ENCODE measurements around the gene TBCE. TPM values are rescaled to one million over a fixed set of nuclear protein-coding genes. Genes with fewer than 3 reads are reported as not detected.

Gene TBCE
- polyA plus RNA-seq, 1 donor from 2014 or later, result 72.9 TPM

DNA sequence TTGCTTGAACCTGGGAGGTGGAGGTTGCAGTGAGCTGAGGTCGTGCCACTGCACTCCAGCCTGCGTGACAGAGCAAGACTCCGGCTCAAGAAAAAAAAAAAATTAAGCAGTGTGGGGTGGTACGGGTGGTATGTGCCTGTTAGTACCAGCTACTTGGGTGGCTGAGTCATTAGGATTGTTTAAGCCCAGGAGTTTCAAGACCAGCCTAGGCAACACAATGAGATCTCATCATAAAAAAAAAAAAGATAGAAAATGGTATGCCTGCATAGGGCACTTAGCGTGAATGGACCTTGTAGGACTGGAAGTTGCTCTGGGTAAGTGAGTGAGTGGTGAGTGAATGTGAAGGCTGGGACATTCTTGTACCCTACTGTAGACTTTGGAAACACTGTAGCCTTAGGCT lies 37.0 kb downstream of the TBCE start:
- Histone ChIP-seq H3K4me3 (ENCODE audit: low read length) (no peak overlapping the region), H3F3A (ENCODE audit: insufficient read depth, low read length, poor library complexity, severe bottlenecking) (no peaks in the 10 kb centered on the region), H3K4me2 (ENCODE audit: low read length) (no peak overlapping the region), H2AFZ (ENCODE audit: low read depth, low read length) (no peak overlapping the region), H3K27ac (ENCODE audit: low read length) (no peak overlapping the region), H3K27me3 (ENCODE audit: insufficient read depth, low read depth, low read length) (no peaks in the 10 kb centered on the region), H4K20me1 (ENCODE audit: insufficient read depth) (no peaks in the 10 kb centered on the region), H3K9me3 (ENCODE audit: low read length) (no peaks in the 10 kb centered on the region), H3K9ac (ENCODE audit: low read length) (no peak overlapping the region), H3K9me2 (ENCODE audit: insufficient read depth, low read length) (no peaks in the 10 kb centered on the region), H3K36me3 (ENCODE audit: insufficient read depth, low read length) (no peaks in the 10 kb centered on the region), H3K79me2 (replicated peaks; ENCODE audit: insufficient read depth, low read length) (no peaks in the 10 kb centered on the region)
- TF ChIP-seq, protein P1, sequence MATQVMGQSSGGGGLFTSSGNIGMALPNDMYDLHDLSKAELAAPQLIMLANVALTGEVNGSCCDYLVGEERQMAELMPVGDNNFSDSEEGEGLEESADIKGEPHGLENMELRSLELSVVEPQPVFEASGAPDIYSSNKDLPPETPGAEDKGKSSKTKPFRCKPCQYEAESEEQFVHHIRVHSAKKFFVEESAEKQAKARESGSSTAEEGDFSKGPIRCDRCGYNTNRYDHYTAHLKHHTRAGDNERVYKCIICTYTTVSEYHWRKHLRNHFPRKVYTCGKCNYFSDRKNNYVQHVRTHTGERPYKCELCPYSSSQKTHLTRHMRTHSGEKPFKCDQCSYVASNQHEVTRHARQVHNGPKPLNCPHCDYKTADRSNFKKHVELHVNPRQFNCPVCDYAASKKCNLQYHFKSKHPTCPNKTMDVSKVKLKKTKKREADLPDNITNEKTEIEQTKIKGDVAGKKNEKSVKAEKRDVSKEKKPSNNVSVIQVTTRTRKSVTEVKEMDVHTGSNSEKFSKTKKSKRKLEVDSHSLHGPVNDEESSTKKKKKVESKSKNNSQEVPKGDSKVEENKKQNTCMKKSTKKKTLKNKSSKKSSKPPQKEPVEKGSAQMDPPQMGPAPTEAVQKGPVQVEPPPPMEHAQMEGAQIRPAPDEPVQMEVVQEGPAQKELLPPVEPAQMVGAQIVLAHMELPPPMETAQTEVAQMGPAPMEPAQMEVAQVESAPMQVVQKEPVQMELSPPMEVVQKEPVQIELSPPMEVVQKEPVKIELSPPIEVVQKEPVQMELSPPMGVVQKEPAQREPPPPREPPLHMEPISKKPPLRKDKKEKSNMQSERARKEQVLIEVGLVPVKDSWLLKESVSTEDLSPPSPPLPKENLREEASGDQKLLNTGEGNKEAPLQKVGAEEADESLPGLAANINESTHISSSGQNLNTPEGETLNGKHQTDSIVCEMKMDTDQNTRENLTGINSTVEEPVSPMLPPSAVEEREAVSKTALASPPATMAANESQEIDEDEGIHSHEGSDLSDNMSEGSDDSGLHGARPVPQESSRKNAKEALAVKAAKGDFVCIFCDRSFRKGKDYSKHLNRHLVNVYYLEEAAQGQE (IDR thresholded peaks at IDR 0.05; ENCODE audit: borderline replicate concordance), result no peak
- TF ChIP-seq SMC3 (conservative IDR thresholded peaks at IDR 0.05; ENCODE audit: poor library complexity) (no peak), TAF1 (IDR thresholded peaks at IDR 0.05; ENCODE audit: low read depth) (no peak), RAD21 (conservative IDR thresholded peaks at IDR 0.05) (no peak), EZH2 (IDR thresholded peaks at IDR 0.05; ENCODE audit: borderline replicate concordance, insufficient read depth, low read length, poor library complexity, severe bottlenecking) (no peak), POLR2AphosphoS5 (IDR thresholded peaks at IDR 0.05) (no peak), MXI1 (conservative IDR thresholded peaks at IDR 0.05; ENCODE audit: poor library complexity, severe bottlenecking) (no peak), EP300 (conservative IDR thresholded peaks at IDR 0.05; ENCODE audit: poor library complexity, severe bottlenecking) (no peak)
- TF ChIP-seq, protein P2, sequence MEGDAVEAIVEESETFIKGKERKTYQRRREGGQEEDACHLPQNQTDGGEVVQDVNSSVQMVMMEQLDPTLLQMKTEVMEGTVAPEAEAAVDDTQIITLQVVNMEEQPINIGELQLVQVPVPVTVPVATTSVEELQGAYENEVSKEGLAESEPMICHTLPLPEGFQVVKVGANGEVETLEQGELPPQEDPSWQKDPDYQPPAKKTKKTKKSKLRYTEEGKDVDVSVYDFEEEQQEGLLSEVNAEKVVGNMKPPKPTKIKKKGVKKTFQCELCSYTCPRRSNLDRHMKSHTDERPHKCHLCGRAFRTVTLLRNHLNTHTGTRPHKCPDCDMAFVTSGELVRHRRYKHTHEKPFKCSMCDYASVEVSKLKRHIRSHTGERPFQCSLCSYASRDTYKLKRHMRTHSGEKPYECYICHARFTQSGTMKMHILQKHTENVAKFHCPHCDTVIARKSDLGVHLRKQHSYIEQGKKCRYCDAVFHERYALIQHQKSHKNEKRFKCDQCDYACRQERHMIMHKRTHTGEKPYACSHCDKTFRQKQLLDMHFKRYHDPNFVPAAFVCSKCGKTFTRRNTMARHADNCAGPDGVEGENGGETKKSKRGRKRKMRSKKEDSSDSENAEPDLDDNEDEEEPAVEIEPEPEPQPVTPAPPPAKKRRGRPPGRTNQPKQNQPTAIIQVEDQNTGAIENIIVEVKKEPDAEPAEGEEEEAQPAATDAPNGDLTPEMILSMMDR (IDR thresholded peaks at IDR 0.05; ENCODE audit: poor library complexity, severe bottlenecking), result no peak

DNA sequence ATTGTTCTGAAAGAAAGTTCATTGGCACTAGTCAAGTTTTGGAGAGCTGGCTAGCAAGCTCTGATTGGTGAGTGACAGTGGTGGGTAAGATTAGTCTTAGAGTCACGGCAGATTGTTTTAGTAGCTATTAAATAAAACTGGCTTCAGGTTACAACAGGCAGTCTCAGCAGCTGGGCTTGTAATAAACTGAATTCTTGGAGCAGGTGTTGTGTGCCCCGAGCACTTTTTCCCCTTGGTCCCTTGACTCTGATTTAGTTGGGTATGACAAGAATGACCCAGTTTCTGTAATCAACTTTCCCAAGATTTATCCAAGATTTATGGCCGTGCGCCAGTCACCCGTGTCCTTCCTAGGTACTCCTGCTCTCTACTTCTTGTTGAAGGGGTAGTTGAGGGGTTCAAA lies 40.2 kb downstream of the TBCE start:
- no peak overlapping the region for H3K9ac ChIP-seq (ENCODE audit: low read length)
- no peaks in the 10 kb centered on the region for H3K9me2 ChIP-seq (ENCODE audit: insufficient read depth, low read length)
- no peak overlapping the region for H3K4me3 ChIP-seq (ENCODE audit: low read length)
- H3K36me3 ChIP-seq (ENCODE audit: insufficient read depth, low read length), result no peaks in the 10 kb centered on the region
- H3K79me2 ChIP-seq (replicated peaks; ENCODE audit: insufficient read depth, low read length), result no peaks in the 10 kb centered on the region
- no peaks in the 10 kb centered on the region for H3K9me3 ChIP-seq (ENCODE audit: low read length)
- no peak overlapping the region for H3K4me2 ChIP-seq (ENCODE audit: low read length)
- H4K20me1 ChIP-seq (ENCODE audit: insufficient read depth), result no peaks in the 10 kb centered on the region
- H3K27ac ChIP-seq (ENCODE audit: low read length), result no peak overlapping the region
- TF ChIP-seq TAF1 (IDR thresholded peaks at IDR 0.05; ENCODE audit: low read depth), result no peak
- TF ChIP-seq MXI1 (conservative IDR thresholded peaks at IDR 0.05; ENCODE audit: poor library complexity, severe bottlenecking), result no peak
- TF ChIP-seq SMC3 (conservative IDR thresholded peaks at IDR 0.05; ENCODE audit: poor library complexity), result no peak
- no peak for TF ChIP-seq RAD21 (conservative IDR thresholded peaks at IDR 0.05)
- no peak for TF ChIP-seq EP300 (conservative IDR thresholded peaks at IDR 0.05; ENCODE audit: poor library complexity, severe bottlenecking)
- H3F3A ChIP-seq (ENCODE audit: insufficient read depth, low read length, poor library complexity, severe bottlenecking), result no peaks in the 10 kb centered on the region
- no peaks in the 10 kb centered on the region for H3K27me3 ChIP-seq (ENCODE audit: insufficient read depth, low read depth, low read length)
- H2AFZ ChIP-seq (ENCODE audit: low read depth, low read length), result no peak overlapping the region

Measured in neural cell (in vitro differentiated cells).